ENCODE data around the gene TAAR5. TPM values are rescaled to one million over a fixed set of nuclear protein-coding genes. Genes with fewer than 3 reads are reported as not detected.
"Not testable (repeated sequence)": the region's sequence is repeated elsewhere in the genome, so short reads cannot be mapped to it uniquely, and the experiment has no call there.

The TAAR5 gene, protein sequence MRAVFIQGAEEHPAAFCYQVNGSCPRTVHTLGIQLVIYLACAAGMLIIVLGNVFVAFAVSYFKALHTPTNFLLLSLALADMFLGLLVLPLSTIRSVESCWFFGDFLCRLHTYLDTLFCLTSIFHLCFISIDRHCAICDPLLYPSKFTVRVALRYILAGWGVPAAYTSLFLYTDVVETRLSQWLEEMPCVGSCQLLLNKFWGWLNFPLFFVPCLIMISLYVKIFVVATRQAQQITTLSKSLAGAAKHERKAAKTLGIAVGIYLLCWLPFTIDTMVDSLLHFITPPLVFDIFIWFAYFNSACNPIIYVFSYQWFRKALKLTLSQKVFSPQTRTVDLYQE
- not detected for polyA plus RNA-seq (2012; ENCODE audit: insufficient read depth, insufficient read length)

DNA sequence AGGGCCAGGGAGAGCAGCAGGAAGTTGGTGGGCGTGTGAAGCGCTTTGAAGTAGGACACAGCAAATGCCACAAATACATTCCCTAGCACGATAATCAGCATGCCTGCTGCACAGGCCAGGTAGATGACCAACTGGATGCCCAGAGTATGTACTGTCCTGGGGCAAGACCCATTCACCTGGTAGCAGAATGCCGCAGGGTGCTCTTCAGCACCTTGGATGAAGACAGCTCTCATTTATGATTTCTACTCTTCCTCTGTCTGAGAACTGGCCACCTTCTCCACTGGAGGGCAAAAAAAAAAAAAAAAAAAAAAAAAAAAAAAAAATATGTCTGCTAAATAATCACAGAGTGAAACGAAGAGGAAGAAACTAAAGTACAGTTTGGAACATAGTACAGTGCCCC lies at the start of gene TAAR5:
Gene TAAR5, minus strand, starts transcription at position 288 of the 400 bp plus-strand sequence. Its CDS starts 55 bp downstream, at position 233.
- DNase-seq (ENCODE audit: low read depth, low spot score) = no peak
- no peak within 1 kb of the TSS for H3K4me3 ChIP-seq (ENCODE audit: low read length)

DNA sequence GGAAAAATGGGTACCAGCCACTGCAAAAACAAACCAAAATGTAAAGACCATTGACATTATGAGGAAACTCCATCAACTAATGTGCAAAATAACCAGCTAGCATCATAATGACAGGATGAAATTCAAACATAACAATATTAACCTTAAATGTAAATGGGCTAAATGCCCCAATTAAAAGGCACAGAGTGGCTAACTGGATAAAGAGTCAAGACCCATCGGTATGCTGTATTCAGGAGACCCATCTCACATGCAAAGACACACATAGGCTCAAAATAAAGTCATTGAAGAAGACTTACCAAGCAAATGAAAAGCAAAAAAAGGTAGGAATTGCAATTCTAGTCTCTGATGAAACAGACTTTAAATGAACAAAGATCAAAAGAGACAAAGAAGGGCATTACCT lies 47.6 kb upstream of the TAAR5 start:
- not testable (repeated sequence) for DNase-seq (ENCODE audit: low read depth, low spot score); H3K4me3 ChIP-seq (ENCODE audit: low read length)

DNA sequence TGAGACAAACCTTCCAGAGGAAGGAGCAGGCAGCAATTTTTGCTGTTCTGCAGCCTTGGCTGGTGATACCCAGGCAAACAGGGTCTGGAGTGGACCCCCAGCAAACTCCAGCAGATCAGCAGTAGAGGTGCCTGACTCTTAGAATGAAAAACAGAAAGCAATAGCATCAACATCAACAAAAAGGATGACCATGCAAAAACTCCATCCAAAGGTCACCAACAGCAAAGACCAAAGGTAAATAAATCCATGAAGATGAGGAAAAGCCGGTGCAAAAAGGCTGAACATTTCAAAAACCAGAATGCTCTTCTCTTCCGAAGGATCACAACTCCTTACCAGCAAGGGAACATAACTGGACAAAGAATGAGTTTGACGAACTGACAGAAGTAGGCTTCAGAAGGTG lies 46.4 kb upstream of the TAAR5 start:
- H3K4me3 ChIP-seq (ENCODE audit: low read length); DNase-seq (ENCODE audit: low read depth, low spot score): not testable (repeated sequence)

DNA sequence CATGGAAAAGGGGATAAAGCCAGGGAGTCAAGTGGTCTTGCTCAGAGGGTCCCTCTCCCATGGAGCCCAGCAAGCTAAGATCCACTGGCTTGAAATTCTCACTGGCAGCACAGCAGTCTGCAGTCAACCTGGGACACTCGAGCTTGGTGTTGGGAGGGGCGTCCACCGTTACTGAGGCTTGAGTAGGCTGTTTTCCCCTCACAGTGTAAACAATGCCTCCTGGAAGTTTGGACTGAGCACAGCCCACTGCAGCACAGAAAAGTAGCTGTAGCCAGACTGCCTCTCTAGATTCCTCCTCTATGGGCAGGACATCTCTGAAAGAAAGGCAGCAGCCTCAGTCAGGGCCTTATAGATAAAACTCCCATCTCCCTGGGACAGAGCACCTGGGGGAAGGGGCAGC lies 45.7 kb upstream of the TAAR5 start:
- not testable (repeated sequence) for H3K4me3 ChIP-seq (ENCODE audit: low read length); DNase-seq (ENCODE audit: low read depth, low spot score)

DNA sequence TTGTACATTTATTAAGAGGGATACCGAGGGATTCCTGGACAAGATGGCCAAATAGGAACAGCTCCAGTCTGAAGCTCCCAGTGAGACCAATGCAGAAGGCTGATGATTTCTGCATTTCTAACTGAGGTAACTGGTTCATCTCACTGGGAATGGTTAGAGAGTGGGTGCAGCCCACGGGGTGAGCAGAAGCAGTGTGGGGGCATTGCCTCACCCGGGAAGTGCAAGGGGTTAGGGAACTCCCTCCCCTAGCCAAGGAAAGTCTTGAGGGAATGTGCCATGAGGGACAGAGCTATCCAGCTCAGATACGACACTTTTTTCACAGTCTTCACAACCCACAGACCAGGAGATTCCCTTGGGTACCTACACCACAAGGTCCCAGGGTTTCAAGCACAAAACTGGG lies 45.3 kb upstream of the TAAR5 start:
- no peak overlapping the region for H3K4me3 ChIP-seq (ENCODE audit: low read length)
- DNase-seq (ENCODE audit: low read depth, low spot score) = no peak

DNA sequence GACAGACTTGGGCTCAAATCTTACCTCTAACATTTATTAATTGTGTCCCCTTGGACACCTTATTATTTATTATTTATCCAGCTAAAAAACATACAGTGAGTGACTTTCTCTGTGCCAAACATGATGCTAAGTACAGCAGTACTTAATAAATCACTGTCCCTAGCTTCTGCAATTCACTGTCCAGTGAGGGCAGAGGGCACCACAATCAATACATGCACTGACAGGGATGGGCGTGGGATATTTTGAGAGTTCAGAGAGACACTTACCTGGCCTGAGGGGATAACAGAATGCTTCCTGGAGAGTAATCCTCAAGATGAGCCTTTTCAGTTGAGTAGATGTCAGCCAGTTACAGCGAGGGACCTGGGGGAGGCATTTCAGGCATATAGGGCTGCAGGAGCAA lies 43.8 kb upstream of the TAAR5 start:
- no peak overlapping the region for H3K4me3 ChIP-seq (ENCODE audit: low read length)
- no peak for DNase-seq (ENCODE audit: low read depth, low spot score)

DNA sequence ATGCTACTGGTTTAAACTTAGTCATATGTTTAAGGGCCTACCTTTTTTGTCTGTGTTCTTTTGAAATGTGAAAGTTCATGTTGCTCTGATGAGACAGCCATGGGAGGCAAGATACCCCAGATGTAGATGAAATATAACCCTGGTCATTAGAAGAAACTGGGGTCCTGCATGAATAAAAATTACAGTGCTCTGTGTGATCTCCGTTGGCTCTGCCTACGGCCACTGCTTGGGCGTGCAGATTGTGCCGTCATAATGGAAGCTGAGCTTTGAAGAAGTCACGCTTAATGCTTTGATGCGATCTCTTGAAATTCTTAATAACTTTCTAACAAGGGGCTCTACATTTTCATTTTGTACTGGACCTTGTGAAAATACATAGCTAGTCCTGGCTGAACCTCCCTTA lies 34.6 kb upstream of the TAAR5 start, which contains the start of gene TAAR2:
Gene TAAR2, minus strand, starts transcription at position 101 of the 400 bp plus-strand sequence. Its CDS starts 0 bp downstream, at position 101.
- no peak for DNase-seq (ENCODE audit: low read depth, low spot score)

DNA sequence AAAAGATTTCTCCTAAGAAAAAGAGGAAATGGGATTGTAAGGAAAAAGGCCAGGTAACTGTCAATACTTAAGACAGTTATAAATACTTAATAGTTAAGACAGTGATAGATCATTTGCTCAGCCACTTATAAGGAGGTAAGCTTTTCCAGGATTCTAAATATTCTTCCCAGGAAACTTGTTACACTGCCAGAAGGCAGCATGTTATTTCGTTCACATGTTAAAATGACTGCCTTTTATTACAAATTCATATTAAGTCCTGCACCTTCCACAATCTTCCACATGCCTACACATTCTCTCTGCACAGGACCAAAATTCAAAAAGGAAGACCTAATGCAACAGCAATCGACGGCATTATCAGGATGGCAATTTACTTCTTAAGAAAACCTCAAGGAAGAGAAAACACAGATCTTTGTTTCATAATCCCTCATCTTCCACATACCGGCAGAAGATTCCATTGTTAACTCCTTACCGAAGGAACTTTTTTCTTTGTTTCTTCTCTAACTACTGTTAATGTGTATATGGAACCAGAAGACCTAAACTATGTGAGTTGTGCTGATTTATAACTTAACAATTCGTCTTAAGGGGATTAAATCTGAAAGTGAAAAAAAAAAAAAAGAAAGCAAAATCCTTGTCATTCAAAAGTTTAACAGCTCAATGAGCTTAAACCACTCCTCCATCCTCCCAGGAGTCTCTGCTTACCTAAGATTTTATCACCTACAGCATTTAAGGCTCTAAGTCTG lies 33.7 kb upstream of the TAAR5 start:
- DNase-seq (ENCODE audit: low read depth, low spot score) = no peak
- no peak overlapping the region for H3K4me3 ChIP-seq (ENCODE audit: low read length)

More for the DNA sequence above, 34.6 kb upstream of the TAAR5 start, which contains the start of gene TAAR2:
- H3K4me3 ChIP-seq (ENCODE audit: low read length) = no peak within 1 kb of the TSS

DNA sequence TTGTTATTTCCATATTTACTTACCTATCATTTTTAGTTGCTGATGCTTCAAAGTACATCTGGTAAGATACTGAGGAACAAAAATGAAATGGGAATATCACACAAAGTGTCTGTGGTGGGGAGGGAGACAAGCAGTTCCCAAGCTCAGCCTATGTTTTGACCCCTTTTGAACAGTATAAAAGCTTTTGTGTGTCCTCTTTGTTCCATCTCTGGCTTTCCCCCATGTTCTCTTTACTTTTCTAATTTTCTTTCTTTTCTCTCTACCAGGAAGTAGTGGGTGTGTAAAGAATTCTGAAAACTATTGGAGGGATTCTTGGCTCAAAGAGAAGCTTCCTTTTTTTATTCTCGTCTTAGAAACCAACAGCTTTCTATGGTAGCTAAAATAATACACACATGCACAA lies 27.1 kb upstream of the TAAR5 start:
- no peak overlapping the region for H3K4me3 ChIP-seq (ENCODE audit: low read length)
- no peak for DNase-seq (ENCODE audit: low read depth, low spot score)

DNA sequence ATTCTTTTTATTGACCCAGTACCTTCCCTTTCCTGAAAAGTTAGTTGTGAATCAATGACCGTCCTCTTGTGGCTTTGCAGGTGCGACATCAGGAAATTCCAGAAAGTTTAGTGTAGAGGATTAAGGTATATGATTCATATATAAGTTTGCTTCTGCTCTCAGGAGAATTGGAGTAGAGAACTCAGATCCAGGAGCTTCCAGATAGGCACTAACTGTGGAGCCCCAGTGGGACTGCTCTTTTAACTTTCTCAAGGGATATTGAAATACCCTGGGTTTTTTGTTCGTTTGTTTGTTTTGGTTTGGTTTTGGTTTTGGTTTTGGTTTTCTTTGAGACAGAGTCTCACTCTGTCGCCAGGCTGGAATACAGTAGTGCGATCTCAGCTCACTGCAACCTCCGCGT lies 25.0 kb upstream of the TAAR5 start:
- H3K4me3 ChIP-seq (ENCODE audit: low read length) = no peak overlapping the region

DNA sequence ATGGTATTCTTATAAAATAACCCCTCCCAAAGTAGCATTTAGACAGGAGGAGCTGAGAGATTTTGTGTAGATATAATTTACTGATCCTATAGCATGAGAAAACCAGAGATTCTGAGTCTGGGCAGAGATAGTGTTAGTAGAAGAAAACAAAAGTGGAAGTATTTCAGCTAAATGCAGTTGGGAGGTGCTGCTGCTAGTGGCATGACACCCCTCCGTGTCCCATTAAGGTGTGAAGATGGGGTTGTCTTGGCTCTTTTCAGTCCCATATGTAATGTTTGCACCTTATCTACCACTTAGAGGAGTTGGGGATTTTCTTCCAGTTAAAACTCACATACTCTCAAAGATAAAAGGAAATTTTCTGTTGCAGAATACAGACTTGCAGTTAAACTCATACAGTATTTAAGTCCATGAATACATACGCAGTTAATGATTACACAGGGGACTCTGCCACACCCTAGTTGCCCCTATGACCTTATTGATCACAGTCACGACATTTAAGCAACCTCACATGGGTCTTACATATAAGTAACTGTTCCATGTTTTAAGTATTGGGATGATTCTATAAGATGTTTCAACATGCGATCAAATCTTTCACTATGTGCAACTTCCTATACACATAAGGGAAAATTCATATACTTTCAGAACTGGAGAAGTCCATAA lies 23.0 kb upstream of the TAAR5 start:
- H3K4me3 ChIP-seq (ENCODE audit: low read length) = no peak overlapping the region
- no peak for DNase-seq (ENCODE audit: low read depth, low spot score)

More for the DNA sequence above, 25.0 kb upstream of the TAAR5 start:
- DNase-seq (ENCODE audit: low read depth, low spot score) = no peak

DNA sequence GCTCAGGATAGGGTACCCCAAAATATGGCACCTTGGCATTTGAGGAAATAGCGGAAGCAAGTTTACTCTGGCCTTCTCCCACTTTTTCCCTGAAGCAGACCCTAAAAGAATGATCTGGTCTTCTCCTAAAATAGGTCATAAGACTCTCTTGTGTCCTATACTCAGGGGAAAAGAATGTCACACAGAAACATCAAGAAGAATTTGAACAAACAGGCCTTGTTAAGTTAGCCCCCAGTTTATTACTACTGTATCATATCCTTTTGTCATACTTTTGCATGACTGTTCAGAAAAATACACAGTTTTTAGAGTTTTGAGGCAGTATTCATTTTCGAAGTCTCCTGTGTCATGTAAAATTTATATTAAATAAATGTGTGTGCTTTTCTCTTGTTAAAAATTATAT lies 22.1 kb upstream of the TAAR5 start:
- DNase-seq (ENCODE audit: low read depth, low spot score) = no peak
- H3K4me3 ChIP-seq (ENCODE audit: low read length) = no peak overlapping the region

DNA sequence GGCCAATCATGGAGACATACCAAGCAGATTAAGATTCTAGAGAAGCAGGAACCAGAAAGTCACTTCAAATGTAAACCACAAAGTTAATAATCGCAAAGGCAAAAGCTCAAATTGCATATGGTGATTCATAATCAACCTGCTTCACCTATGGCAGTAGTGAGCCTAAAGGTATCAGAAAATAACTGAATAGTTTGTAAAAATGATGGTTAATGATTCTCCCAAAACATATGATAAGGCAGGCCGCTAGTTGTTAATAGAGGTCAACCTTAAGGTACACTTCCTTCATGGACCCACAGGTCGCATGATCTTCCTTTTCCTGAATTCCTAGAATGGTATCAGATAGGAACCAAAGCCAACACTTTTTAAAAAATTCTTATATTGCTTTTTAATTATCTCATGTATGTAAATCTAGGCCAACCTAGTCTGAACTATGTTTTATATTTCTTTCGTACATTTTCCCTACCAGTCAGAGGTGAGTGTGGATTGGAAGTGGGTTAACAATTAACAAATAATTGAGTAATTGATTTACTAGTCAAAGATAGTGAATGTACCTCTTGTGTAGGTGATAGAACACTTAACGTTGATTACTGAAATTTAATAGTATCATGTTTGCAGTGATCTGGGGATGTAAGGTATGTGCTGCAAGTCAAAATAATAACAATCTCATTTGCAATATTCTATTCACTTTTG lies 18.1 kb upstream of the TAAR5 start:
- no peak overlapping the region for H3K4me3 ChIP-seq (ENCODE audit: low read length)
- DNase-seq (ENCODE audit: low read depth, low spot score) = no peak

DNA sequence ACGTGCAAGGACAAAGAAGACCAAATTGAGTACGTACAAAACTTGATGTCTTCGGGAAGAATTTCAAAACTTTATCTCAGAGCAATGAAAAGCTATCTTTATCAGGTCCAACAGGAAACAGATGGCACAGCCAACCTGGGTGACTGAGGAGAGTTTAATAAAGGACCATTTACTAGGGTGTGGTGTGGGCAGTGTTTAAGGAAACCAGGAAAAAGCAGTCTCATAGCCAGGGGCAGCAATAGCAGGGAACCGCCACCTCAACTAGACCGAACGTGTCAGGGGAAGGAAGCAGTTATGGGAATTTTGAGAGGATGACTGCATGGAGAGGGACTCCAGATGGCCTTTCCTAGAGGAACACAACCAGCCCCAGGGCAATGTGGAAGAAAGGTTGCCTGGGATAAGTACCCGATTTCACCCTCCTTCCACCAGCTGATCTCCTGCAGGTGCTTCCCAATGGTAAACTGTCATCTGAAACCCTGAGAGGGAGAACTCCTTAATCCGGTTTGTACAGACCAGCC lies 15.2 kb upstream of the TAAR5 start:
- H3K4me3 ChIP-seq (ENCODE audit: low read length) = no peak overlapping the region
- DNase-seq (ENCODE audit: low read depth, low spot score) = no peak

DNA sequence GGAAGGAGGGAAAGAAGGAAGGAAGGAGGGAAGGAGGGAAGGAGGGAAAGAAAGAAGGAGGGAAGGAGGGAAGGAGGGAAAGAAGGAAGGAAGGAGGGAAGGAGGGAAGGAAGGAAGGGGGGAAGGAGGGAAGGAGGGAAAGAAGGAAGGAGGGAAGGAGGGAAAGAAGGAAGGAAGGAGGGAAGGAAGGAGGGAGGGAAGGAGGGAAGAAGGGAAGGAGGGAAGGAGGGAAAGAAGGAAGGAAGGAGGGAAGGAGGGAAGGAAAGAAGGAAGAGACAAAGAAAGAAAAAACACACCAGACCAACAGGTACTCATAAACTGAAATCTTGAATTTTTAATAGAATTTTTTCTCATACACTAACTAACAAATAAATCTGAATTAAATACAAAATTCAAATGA lies 11.4 kb upstream of the TAAR5 start:
- H3K4me3 ChIP-seq (ENCODE audit: low read length); DNase-seq (ENCODE audit: low read depth, low spot score): not testable (repeated sequence)

DNA sequence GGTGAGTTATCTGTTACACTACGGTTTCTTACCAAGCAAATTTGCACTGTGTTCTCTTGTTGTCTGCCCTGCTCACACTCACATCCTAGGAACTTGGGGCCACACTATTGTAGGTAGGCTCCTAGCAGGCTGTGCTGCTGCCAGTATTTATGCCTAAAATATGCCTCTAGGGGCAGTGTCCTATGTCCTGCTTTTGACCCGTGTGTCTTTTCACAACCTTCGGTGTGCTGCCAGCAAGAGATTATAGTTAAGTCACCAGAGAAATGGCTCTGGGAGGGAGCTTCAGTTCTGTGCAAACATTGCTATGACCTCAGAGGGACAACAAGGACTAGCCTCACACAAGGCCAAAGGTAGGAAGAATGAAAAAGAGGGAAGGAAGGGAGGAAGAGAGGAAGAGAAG lies 8.9 kb upstream of the TAAR5 start:
- H3K4me3 ChIP-seq (ENCODE audit: low read length) = no peak overlapping the region
- DNase-seq (ENCODE audit: low read depth, low spot score) = peak; percentile 4

DNA sequence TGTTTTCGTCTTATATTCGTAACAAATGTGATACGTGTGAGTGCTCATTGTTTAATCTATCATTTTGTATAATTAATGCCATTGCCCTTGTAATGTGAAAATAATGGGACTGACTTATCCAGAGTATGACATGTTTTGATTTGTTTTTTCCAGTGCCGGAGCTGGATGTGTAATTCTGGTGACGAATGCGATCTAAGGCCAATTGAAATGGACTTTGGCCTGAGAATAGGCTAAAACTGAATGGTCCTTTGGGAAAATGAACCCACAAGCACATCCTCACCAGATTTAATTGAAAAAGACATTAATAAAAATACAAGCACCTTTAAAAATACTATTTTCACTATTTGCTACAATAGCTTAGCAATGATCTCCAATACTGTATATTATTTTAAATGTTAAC lies 6.7 kb upstream of the TAAR5 start:
- no peak for DNase-seq (ENCODE audit: low read depth, low spot score)
- H3K4me3 ChIP-seq (ENCODE audit: low read length) = no peak overlapping the region

DNA sequence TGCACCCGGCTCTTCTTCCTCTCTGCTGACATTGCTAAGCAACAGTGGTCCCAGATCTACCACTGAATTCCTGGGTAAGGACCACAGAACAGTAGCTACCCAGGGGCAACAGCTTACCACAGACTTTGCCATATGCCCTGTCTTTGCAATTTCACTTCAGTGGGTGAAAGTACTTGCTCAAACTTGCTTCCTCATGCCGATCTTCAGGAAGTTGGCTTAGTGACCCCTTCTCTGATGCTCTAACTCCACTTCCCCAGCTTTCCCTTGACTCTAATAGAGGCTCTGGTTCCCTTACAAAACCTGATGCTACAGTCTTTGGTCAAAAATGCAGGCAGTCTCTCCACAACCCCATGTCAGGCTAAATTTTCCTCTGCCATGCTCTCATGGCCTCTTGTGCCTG lies 3.3 kb upstream of the TAAR5 start:
- no peak for DNase-seq (ENCODE audit: low read depth, low spot score)
- H3K4me3 ChIP-seq (ENCODE audit: low read length) = no peak overlapping the region

DNA sequence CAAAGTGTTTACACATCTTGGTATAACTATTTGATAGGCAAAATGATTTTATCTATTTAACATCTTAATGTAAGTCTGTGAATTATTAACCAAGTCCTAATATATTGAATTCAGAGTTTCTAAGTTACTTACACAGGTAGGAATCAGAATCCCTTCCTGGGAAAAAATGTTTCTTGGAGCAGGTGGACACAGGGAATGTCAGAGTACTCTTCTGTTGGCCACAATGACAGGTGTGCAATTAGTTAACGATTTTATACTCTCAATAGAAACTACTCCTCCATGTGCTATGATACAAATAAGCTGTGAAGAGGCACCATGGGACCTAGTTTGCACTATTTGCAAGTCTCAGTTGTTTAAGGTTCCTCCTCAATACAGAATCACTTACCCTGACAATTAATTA lies 821 bp upstream of the TAAR5 start:
- H3K4me3 ChIP-seq (ENCODE audit: low read length) = no peak overlapping the region
- DNase-seq (ENCODE audit: low read depth, low spot score) = no peak
